SK-N-SH (cell line): ENCODE measurements around the gene SLC25A42. TPM values are rescaled to one million over a fixed set of nuclear protein-coding genes. Genes with fewer than 3 reads are reported as not detected.

Source experiments
- CTCF ChIA-PET: fragments of 300-600, 350-600 bp; formaldehyde crosslinking; extraction: SDS; loops from one replicate; lab custom pipeline; 2021; lab: Yijun Ruan, JAX
- POLR2A ChIA-PET: fragments of 350-600 bp; sonication (Branson Sonifier 250); formaldehyde crosslinking; extraction: SDS; loops from one replicate; lab custom pipeline; 2020; ENCODE audit warnings: antibody characterized with exemption, inconsistent platforms; lab: Yijun Ruan, JAX
- DNase-seq: peaks from one replicate; pipeline ENCODE4 v3.0.0; 2012
- H2AFZ ChIP-seq: fragments of 200-600 bp; sonication (generic); 2 replicates; pipeline ENCODE4 v1.8.1; 2016; ENCODE audit warnings: antibody characterized with exemption, mild to moderate bottlenecking, low read depth
- H3F3A ChIP-seq: fragments of 200-600 bp; sonication (generic); replicated peaks from 2 replicates; pipeline ENCODE3; 2016; ENCODE audit warnings: antibody characterized with exemption, mild to moderate bottlenecking; ENCODE audit not compliant: insufficient read depth
- H3K27ac ChIP-seq, 2 experiments: fragments of 200-500 bp in 1 of 2; fragments of 200-600 bp in 1 of 2; sonication (Bioruptor generic) in 1 of 2; sonication (generic), shearing (Covaris generic) in 1 of 2; 2 replicates each; pipeline versions ENCODE4 v1.5.1 to v1.6.1; 2014 to 2016; ENCODE audit warnings: low read depth in 2 of 2, inconsistent platforms in 1 of 2, low read length in 1 of 2, mild to moderate bottlenecking in 1 of 2, mixed read lengths in 1 of 2
- H3K27me3 ChIP-seq: fragments of 200-600 bp; sonication (generic), shearing (Covaris generic); 2 replicates; pipeline ENCODE4 v1.6.1; 2016; ENCODE audit warnings: mixed run types; ENCODE audit not compliant: insufficient read depth
- H3K36me3 ChIP-seq, 2 experiments: fragments of 200-500 bp in 1 of 2; fragments of 200-600 bp in 1 of 2; sonication (Bioruptor generic) in 1 of 2; sonication (generic) in 1 of 2; replicated peaks in 1 of 2; 2 replicates each; pipeline versions ENCODE3 to v1.5.1; 2014 to 2016; ENCODE audit warnings: low read length in 1 of 2, mild to moderate bottlenecking in 1 of 2; ENCODE audit not compliant: insufficient read depth in 2 of 2, control insufficient read depth in 1 of 2
- H3K4me1 ChIP-seq, 2 experiments: fragments of 200-500 bp in 1 of 2; fragments of 200-600 bp in 1 of 2; sonication (Bioruptor generic) in 1 of 2; sonication (generic), shearing (Covaris generic) in 1 of 2; 2 replicates each; pipeline versions ENCODE4 v1.5.1 to v1.6.1; 2014 to 2016; ENCODE audit warnings: low read depth in 1 of 2, low read length in 1 of 2, mixed run types in 1 of 2; ENCODE audit not compliant: insufficient read depth in 2 of 2, control insufficient read depth in 1 of 2
- H3K4me2 ChIP-seq: fragments of 200-600 bp; sonication (generic), shearing (Covaris generic); 2 replicates; pipeline ENCODE4 v1.6.1; 2017; ENCODE audit warnings: mixed run types
- H3K4me3 ChIP-seq, 2 experiments: fragments of 200-500 bp in 1 of 2; fragments of 200-600 bp in 1 of 2; sonication (Bioruptor generic) in 1 of 2; sonication (generic), shearing (Covaris generic) in 1 of 2; 2 replicates each; pipeline versions ENCODE4 v1.5.1 to v1.8.1; 2014 to 2016; ENCODE audit warnings: low read depth in 2 of 2, inconsistent platforms in 1 of 2, low read length in 1 of 2, mild to moderate bottlenecking in 1 of 2, mixed read lengths in 1 of 2, moderate library complexity in 1 of 2
- H3K79me2 ChIP-seq: fragments of 200-600 bp; sonication (generic); 2 replicates; pipeline ENCODE4 v1.8.1; 2017; ENCODE audit warnings: mild to moderate bottlenecking; ENCODE audit not compliant: insufficient read depth
- H3K9ac ChIP-seq: fragments of 200-600 bp; sonication (generic); 2 replicates; pipeline ENCODE4 v1.6.1; 2017; ENCODE audit warnings: mixed run types
- H3K9me2 ChIP-seq: fragments of 200-600 bp; sonication (generic); 2 replicates; pipeline ENCODE4 v1.6.1; 2017; ENCODE audit warnings: mixed run types
- H3K9me3 ChIP-seq: fragments of 200-600 bp; sonication (generic); 2 replicates; pipeline ENCODE4 v1.6.1; 2017; ENCODE audit warnings: mixed run types, mild to moderate bottlenecking, moderate library complexity
- H4K20me1 ChIP-seq: fragments of 200-600 bp; sonication (generic); 2 replicates; pipeline ENCODE4 v1.6.1; 2017; ENCODE audit warnings: mild to moderate bottlenecking, mixed run types; ENCODE audit not compliant: insufficient read depth
- FOSL2 ChIP-seq: IDR thresholded peaks from 2 replicates; pipeline ENCODE4 v1.4.0; 2012; ENCODE audit warnings: low read depth, mild to moderate bottlenecking, moderate library complexity, borderline replicate concordance
- FOXM1 ChIP-seq: IDR thresholded peaks from 2 replicates; pipeline ENCODE4 v1.4.0; 2012; ENCODE audit warnings: low read depth, mild to moderate bottlenecking
- GABPA ChIP-seq: IDR thresholded peaks from 2 replicates; pipeline ENCODE4 v1.4.0; 2012; ENCODE audit warnings: low read depth, mild to moderate bottlenecking
- MEF2A ChIP-seq: IDR thresholded peaks from 2 replicates; pipeline ENCODE4 v1.4.0; 2012; ENCODE audit warnings: low read depth, borderline replicate concordance
- NRF1 ChIP-seq: IDR thresholded peaks from 2 replicates; pipeline ENCODE4 v1.6.1; 2012; ENCODE audit warnings: low read depth, mild to moderate bottlenecking, low read length
- POLR2AphosphoS5 ChIP-seq: IDR thresholded peaks from 2 replicates; pipeline ENCODE4 v1.6.1; 2012; ENCODE audit warnings: low read depth, low read length
- RXRA ChIP-seq: IDR thresholded peaks from 2 replicates; pipeline ENCODE4 v1.4.0; 2012; ENCODE audit warnings: low read depth, mild to moderate bottlenecking, borderline replicate concordance
- SMC3 ChIP-seq: IDR thresholded peaks from 2 replicates; pipeline ENCODE4 v1.6.1; 2012; ENCODE audit warnings: low read depth, low read length, improper control_type of control experiment
- TAF1 ChIP-seq: IDR thresholded peaks from 2 replicates; pipeline ENCODE4 v1.6.1; 2012; ENCODE audit warnings: low read depth, mild to moderate bottlenecking, low read length, moderate library complexity, borderline replicate concordance
- TEAD4 ChIP-seq: IDR thresholded peaks from 2 replicates; pipeline ENCODE4 v1.4.0; 2012; ENCODE audit warnings: mild to moderate bottlenecking, borderline replicate concordance; ENCODE audit not compliant: insufficient read depth
- WGBS: methylation state at CpG from one replicate; pipeline ENCODE4 v1.1.6; 2017; ENCODE audit warnings: low lambda C conversion rate; 5-methylcytosine and 5-hydroxymethylcytosine counted together
- polyA plus RNA-seq, 3 experiments: library from polyadenylated mRNA; depleted of rRNA; stranded (reverse); fragments of >200 nt; gene quantifications; 2 replicates each; pipeline ENCODE4 v1.2.3, GENCODE V29; 2012
- TF ChIP-seq, protein P1 (sequence below): IDR thresholded peaks from 2 replicates; pipeline ENCODE4; 2012

Gene SLC25A42
- polyA plus RNA-seq, 1 of the 3 experiments (the other 2 are of a cell fraction) = 6.1 TPM

GRCh38 chr19:19149435-19149834, 85.6 kb downstream of the SLC25A42 start:
- H4K20me1 ChIP-seq = no peaks in the 10 kb centered on the region

DNA sequence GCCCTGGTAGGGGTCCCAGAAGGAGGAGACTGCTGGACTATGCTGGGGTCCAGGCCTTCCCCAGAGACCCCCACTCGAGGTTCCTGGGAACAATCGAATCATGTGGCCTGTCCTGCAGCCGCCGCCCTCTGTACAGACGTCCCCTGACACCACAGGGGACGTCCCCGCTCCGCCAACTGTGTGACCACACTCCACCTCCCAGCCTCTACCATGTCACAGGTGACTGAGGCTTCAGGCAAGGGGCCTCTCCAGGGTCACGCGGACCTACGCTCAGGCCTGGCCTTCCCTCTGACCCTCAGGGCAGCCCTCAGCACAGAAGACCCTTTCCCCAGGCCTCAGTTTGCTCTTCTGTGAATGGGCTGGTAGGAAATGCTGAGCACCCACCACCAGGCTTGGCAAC, 87.6 kb downstream of the SLC25A42 start:
- Histone ChIP-seq H3K4me2 (no peak overlapping the region), H3K27ac (no peak overlapping the region), H3K36me3 (peaks cover 0 to 9% of the 10 kb centered on the region in 2 experiments), H4K20me1 (no peaks in the 10 kb centered on the region), H2AFZ (no peak overlapping the region), H3K27me3 (no peaks in the 10 kb centered on the region), H3K9me2 (no peaks in the 10 kb centered on the region), H3K79me2 (no peaks in the 10 kb centered on the region), H3K4me3 (no peak overlapping the region), H3F3A (no peaks in the 10 kb centered on the region), H3K4me1 (no peaks in the 10 kb centered on the region), H3K9ac (no peak overlapping the region), H3K9me3 (no peaks in the 10 kb centered on the region)
- 80% methylated on average over 11 of the region's 11 CpGs for WGBS
- ChIA-PET CTCF (no interaction called here), POLR2A (no interaction called here)
- TF ChIP-seq RXRA = no peak
- TF ChIP-seq NRF1 = no peak
- no peak for TF ChIP-seq POLR2AphosphoS5
- TF ChIP-seq SMC3 = no peak
- TF ChIP-seq, protein P1, sequence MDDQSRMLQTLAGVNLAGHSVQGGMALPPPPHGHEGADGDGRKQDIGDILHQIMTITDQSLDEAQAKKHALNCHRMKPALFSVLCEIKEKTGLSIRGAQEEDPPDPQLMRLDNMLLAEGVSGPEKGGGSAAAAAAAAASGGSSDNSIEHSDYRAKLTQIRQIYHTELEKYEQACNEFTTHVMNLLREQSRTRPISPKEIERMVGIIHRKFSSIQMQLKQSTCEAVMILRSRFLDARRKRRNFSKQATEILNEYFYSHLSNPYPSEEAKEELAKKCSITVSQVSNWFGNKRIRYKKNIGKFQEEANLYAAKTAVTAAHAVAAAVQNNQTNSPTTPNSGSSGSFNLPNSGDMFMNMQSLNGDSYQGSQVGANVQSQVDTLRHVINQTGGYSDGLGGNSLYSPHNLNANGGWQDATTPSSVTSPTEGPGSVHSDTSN = no peak
- TF ChIP-seq TAF1 = no peak
- no peak for TF ChIP-seq MEF2A
- no peak for TF ChIP-seq FOXM1
- no peak for TF ChIP-seq TEAD4
- DNase-seq = no peak

More at GRCh38 chr19:19149435-19149834, 85.6 kb downstream of the SLC25A42 start:
- 63% methylated on average over 2 of the region's 2 CpGs for WGBS
- no peaks in the 10 kb centered on the region for H3K9me3 ChIP-seq
- no peaks in the 10 kb centered on the region for H3K79me2 ChIP-seq
- no peak overlapping the region for H3K4me2 ChIP-seq
- H2AFZ ChIP-seq = no peak overlapping the region
- no peak for DNase-seq
- no peaks in the 10 kb centered on the region for H3K9me2 ChIP-seq
- H3K4me1 ChIP-seq = no peaks in the 10 kb centered on the region; a peak in 1 of 4 replicates
- no peak overlapping the region for H3K27ac ChIP-seq
- ChIA-PET POLR2A (no interaction called here), CTCF (interaction anchor here (2.5 to 5.3 kb wide), 3 partner anchors 7 to 193 kb away, joined by 11 to 99 read pairs (median 79); partner anchors contain the start of gene MEF2B)
- H3K9ac ChIP-seq = no peak overlapping the region
- H3K4me3 ChIP-seq = no peak overlapping the region
- H3F3A ChIP-seq = no peaks in the 10 kb centered on the region
- H3K36me3 ChIP-seq = no peaks in the 10 kb centered on the region
- H3K27me3 ChIP-seq = no peaks in the 10 kb centered on the region
- TF ChIP-seq FOSL2 = no peak

DNA sequence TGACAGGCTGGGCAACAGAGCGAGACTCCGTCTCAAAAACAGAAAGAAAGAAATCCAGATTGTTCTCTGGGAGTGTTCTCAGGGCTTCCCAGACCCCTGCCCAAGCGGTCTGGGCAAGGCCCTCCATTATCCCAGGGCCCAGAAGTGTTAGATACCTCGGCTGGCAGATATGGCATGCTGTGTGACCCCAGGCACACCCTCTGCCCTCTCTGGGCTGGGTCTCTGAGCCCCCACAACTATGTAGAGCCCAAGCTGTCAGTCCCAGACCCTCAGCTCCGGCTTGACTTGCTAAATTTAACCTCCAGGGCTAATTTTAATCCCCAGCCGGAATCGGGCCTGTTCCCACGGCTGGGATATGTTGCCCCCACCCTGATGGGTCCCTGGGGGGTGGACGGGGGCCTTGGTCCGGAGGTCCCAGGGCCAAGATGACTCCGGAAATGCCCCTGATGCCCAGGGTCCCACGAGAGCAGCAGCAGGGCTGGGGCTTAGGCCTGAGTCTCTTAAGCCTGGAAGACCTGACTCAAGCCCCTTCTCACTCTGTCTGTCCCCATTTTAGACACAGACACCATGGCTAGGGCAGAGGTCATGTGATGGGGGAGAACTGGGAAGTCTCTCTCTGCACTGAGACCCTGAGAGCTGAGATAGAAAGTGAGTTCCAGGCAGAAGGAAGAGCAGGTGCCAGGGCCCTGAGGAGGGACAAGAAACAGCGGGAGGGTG, 89.0 kb downstream of the SLC25A42 start:
- no peak overlapping the region for H3K9ac ChIP-seq
- H3K27ac ChIP-seq = no peak overlapping the region
- ChIA-PET CTCF (interaction anchor here (1.1 to 1.3 kb wide), 3 partner anchors 12 to 36 kb away, joined by 3 to 4 read pairs (median 4); no protein-coding TSS in a partner anchor), POLR2A (no interaction called here)
- H3K4me1 ChIP-seq = no peaks in the 10 kb centered on the region
- H3K27me3 ChIP-seq = no peaks in the 10 kb centered on the region
- H3K9me3 ChIP-seq = no peaks in the 10 kb centered on the region
- no peak overlapping the region for H2AFZ ChIP-seq
- TF ChIP-seq GABPA = no peak
- TF ChIP-seq RXRA = no peak
- TF ChIP-seq, protein P1 = no peak
- TF ChIP-seq SMC3 = no peak
- TF ChIP-seq, all 33 proteins: peak for 0
- WGBS = 89% methylated on average over 10 of the region's 13 CpGs
- H4K20me1 ChIP-seq = no peaks in the 10 kb centered on the region
- H3K9me2 ChIP-seq = no peaks in the 10 kb centered on the region
- H3F3A ChIP-seq = no peaks in the 10 kb centered on the region
- peaks cover 0 to 9% of the 10 kb centered on the region in 2 experiments for H3K36me3 ChIP-seq
- H3K79me2 ChIP-seq = no peaks in the 10 kb centered on the region
- no peak for DNase-seq
- no peak overlapping the region for H3K4me3 ChIP-seq
- no peak overlapping the region for H3K4me2 ChIP-seq
